OCI-LY7 (cell line): ENCODE results near the gene LRIF1.

Experiments used
- EZH2phosphoT487 ChIP-seq: fragments of 200-600 bp; sonication (generic); IDR thresholded peaks from 2 replicates; pipeline ENCODE4 v1.6.1; 2018; ENCODE audit warnings: low read depth, borderline replicate concordance, mild to moderate bottlenecking, mixed run types, antibody characterized with exemption, low read length, moderate library complexity, mixed read lengths
- TF ChIP-seq, protein P1 (sequence below): fragments of 200-600 bp; sonication (generic); conservative IDR thresholded peaks from 2 replicates; pipeline ENCODE4 v1.5.1; 2014; ENCODE audit warnings: mild to moderate bottlenecking, antibody characterized with exemption, low read length, moderate library complexity, mixed read lengths

DNA sequence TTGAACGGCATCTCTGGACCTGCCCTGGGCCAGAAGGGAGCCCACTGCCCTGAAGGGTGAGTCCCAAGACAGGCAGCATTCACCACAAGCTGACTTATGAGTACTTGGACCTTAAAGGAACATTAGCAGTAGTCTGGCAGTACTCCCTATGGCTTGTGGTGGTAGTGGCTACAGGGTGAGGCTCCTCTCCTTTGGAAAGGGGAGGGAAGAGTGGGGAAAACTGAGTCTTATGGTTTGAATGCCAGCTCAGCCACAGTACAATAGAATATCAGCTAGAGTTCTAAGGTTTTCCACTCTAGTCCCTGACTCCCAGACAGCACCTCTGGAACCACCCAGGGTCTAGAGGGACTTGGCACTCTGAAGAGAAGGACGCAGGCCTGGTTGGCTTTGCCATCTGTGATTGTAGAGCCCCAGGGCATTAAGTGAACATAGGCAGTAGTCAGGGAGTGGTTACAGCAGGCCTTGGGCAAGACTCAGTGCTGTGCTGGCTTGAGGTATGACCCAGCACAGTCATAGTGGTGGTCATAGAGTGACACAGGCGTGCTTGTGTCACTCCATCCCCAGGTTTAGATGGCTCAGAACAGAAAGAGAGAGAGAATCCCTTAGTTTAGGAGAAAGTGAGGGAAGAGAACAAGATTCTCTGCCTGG is 59.7 kb downstream of the LRIF1 start:
- TF ChIP-seq, protein P1, sequence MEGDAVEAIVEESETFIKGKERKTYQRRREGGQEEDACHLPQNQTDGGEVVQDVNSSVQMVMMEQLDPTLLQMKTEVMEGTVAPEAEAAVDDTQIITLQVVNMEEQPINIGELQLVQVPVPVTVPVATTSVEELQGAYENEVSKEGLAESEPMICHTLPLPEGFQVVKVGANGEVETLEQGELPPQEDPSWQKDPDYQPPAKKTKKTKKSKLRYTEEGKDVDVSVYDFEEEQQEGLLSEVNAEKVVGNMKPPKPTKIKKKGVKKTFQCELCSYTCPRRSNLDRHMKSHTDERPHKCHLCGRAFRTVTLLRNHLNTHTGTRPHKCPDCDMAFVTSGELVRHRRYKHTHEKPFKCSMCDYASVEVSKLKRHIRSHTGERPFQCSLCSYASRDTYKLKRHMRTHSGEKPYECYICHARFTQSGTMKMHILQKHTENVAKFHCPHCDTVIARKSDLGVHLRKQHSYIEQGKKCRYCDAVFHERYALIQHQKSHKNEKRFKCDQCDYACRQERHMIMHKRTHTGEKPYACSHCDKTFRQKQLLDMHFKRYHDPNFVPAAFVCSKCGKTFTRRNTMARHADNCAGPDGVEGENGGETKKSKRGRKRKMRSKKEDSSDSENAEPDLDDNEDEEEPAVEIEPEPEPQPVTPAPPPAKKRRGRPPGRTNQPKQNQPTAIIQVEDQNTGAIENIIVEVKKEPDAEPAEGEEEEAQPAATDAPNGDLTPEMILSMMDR: no peak
- no peak for TF ChIP-seq EZH2phosphoT487
